ENCODE measurements around the gene TPST1.

Gene TPST1

DNA sequence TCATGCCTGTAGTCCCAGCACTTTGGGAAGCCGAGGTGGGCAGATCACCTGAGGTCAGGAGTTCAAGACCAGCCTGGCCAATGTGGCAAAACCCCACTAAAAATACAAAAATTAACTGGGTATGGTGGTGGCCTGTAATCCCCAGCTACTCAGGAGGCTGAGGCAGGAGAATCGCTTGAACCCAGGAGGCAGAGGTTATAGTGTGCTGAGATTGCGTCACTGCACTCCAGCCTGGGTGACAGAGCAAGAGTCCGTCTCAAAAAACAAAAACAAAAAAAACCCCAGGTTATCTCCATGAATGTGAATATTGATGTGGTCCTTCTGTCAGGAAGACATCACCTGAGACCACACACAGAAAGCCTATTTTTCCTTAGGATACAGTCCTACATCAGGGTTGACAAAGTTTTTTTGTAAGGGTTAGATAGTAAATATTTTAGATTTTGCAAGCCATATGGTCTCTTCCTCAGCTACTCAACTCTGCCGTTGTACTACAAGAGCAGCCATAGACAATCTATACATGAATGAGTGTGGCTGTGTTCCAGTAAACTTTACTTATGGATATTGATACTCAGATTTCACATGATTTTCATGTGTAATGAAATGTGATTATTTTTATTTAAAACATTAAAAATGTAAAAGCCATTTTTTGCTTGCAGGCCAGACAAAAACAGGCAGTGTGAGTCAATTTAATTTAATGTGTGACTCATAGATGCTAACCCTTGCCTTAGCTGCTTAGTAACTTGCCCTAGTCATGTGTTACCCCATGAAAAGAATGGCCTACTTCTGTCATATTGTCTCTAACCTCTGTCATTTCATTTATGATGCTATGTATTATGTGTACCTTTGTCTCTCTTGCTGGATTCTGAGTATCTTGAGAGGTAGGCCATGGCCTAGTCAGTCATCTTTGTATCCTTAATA, 78.1 kb downstream of the TPST1 start:
- H3K27ac ChIP-seq = no peak overlapping the region
- TF ChIP-seq, protein P1, sequence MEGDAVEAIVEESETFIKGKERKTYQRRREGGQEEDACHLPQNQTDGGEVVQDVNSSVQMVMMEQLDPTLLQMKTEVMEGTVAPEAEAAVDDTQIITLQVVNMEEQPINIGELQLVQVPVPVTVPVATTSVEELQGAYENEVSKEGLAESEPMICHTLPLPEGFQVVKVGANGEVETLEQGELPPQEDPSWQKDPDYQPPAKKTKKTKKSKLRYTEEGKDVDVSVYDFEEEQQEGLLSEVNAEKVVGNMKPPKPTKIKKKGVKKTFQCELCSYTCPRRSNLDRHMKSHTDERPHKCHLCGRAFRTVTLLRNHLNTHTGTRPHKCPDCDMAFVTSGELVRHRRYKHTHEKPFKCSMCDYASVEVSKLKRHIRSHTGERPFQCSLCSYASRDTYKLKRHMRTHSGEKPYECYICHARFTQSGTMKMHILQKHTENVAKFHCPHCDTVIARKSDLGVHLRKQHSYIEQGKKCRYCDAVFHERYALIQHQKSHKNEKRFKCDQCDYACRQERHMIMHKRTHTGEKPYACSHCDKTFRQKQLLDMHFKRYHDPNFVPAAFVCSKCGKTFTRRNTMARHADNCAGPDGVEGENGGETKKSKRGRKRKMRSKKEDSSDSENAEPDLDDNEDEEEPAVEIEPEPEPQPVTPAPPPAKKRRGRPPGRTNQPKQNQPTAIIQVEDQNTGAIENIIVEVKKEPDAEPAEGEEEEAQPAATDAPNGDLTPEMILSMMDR (conservative IDR thresholded peaks at IDR 0.05) = no peak
- TF ChIP-seq ZFX (IDR thresholded peaks at IDR 0.05) = no peak

DNA sequence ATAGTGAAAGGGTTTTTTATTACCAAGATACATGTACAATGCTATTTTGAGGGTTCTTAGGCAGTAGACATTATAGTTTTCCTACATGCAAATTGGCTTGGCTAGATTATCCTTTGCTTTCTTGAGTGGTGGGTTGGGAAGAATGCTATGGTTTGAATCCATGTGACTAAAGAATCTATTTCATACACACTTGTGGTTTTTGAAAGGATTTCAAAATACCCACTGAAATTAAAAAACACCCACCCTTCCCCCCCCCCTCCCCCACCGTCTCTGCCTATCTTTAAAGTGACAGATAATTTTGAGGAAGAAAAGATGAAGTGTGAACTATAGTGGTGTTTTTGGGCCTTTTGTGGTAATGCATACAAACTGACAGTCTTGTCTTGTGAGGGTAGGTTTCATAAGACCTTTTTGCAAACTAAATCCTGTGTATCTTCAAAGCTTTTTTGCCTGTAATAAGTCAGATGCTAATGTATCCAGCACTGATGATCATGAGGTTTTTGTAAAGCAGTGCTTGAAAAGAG, 90.9 kb downstream of the TPST1 start:
- H3K27ac ChIP-seq = no peak overlapping the region
- no peak for TF ChIP-seq ZFX (IDR thresholded peaks at IDR 0.05)
- TF ChIP-seq, protein P1 (conservative IDR thresholded peaks at IDR 0.05) = no peak

DNA sequence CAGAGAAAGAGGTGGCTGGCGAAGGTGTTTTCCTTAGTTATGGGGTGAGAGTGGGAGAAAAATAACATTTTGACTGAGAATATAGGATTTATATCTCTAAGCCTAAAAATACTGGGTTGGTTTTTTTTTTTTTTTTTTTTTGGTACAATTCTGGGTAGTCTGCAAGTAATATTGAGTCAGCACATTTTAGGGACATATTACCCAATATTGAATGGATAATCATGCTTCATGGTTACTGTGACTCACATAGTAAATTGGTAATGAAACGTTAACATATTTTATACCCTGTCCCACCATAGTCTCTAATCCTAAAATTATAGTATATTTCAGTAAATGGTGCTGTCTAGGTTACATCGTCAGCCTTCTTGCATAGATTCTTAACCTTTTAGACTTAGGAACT, 91.4 kb downstream of the TPST1 start:
- no peak overlapping the region for H3K27ac ChIP-seq
- TF ChIP-seq, protein P1 (conservative IDR thresholded peaks at IDR 0.05) = no peak
- TF ChIP-seq ZFX (IDR thresholded peaks at IDR 0.05) = no peak

DNA sequence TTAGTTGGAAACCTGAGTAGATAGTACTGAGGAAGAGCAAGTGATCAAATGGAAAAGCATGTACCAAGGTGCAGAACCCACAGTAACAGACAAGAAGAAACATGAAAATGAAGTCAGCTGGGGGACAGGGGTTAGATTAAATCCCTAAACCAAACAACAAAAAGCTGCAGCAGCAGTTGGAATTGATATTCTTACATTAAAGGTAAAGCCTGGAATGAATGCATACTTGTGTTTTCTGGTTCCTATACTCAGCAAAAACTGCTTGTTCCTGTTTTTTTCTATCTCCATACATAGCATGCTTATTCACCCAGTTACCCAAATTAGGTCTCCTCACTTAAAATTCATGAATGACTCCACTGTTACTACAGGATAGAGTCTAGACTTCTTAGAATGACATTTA, 92.4 kb downstream of the TPST1 start:
- no peak overlapping the region for H3K27ac ChIP-seq
- TF ChIP-seq, protein P1 (conservative IDR thresholded peaks at IDR 0.05) = no peak
- no peak for TF ChIP-seq ZFX (IDR thresholded peaks at IDR 0.05)

DNA sequence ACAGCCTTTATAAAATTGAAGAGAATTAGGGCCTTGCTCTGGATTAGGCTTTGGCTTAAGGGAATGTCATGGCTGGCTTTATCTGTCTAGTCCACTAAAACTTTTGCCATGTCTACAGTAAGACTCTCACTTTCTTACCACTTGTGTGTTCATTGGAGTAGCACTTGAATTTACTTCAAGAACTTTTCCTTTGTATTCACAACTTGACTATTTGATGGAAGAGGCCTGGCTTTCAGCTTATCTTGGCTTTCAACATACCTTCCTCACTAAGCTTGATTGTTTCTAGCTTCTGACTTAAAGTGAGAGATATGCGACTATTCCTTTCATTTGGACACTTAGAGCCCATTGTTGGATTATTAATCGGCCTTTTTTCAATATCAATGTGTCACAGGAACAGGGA, 96.1 kb downstream of the TPST1 start:
- TF ChIP-seq ZFX (IDR thresholded peaks at IDR 0.05) = no peak
- TF ChIP-seq, protein P1 (conservative IDR thresholded peaks at IDR 0.05) = no peak
- no peak overlapping the region for H3K27ac ChIP-seq

DNA sequence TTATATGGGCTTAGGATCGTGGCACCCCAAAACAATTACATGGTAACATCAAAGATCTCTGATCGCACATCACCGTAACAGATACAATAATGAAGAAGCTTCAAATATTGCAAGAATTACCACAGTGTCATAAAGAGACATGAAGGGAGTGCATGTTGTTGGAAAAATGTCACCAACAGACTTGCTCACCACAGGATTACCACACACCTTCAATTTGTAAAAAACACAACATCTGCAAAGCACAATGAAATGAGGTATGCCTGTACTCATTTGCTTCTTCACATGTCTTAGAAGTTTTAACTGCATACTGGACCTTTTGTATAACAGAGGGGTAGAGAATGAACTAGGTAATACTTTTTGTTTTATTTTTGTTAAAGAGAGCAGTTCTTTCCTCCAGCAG, 96.6 kb downstream of the TPST1 start:
- no peak overlapping the region for H3K27ac ChIP-seq
- TF ChIP-seq, protein P1 (conservative IDR thresholded peaks at IDR 0.05) = no peak
- no peak for TF ChIP-seq ZFX (IDR thresholded peaks at IDR 0.05)

DNA sequence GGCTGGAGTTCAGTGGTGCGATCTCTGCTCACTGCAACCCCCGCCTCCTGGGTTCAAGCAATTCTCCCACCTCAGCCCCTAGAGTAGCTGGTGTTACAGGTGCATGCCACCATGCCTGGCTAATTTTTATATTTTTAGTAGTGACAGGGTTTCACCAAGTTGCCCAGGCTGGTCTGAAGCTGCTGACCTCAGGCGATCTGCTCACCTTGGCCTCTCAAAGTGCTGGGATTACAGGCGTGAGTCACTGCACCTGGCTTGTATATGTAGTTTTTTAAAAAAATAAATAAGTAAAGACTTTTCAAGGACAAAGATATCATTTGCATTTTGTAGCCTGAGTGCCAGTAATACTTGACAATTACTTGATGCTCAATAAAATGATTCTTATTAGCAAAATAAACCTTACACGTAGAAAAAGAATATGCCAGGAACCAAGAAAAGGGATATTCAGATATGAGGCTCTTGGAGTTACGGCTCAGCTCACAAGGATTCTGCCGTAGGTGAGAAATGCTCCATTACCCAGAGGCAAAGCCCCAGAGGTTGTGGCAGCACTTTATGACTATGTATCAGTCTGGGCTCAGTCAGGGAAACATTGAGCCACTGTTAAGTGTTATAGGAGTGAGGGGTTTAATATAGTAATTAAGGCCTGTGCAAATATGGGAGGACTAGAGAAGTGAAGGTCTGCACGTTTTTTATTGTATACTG, 98.5 kb downstream of the TPST1 start:
- no peak overlapping the region for H3K27ac ChIP-seq
- TF ChIP-seq ZFX (IDR thresholded peaks at IDR 0.05) = no peak
- TF ChIP-seq, protein P1 (conservative IDR thresholded peaks at IDR 0.05) = no peak

Data from C4-2B (cell line).